PFSK-1 (cell line): Measurements from ENCODE around the gene ADGRE1.

Source experiments
- FOXP2 ChIP-seq: optimal IDR thresholded peaks from 2 replicates; pipeline ENCODE3; 2011; ENCODE audit warnings: borderline replicate concordance, control low read depth, inconsistent platforms; ENCODE audit not compliant: insufficient read depth; ENCODE audit errors: extremely low read length, extremely low read depth
- POLR2AphosphoS5 ChIP-seq: IDR thresholded peaks from 2 replicates; pipeline ENCODE4 v1.6.1; 2012; ENCODE audit warnings: low read depth, mild to moderate bottlenecking, control low read depth, low read length, moderate library complexity
- REST ChIP-seq, 2 experiments: IDR thresholded peaks; 2 replicates each; pipeline versions ENCODE4 v1.6.1 to v1.8.0; 2011 to 2012; ENCODE audit warnings: low read depth in 2 of 2, low read length in 2 of 2, control low read depth in 1 of 2, inconsistent platforms in 1 of 2, mild to moderate bottlenecking in 1 of 2, moderate library complexity in 1 of 2; ENCODE audit not compliant: insufficient read depth in 1 of 2
- SIN3A ChIP-seq: IDR thresholded peaks from 2 replicates; pipeline ENCODE4 v1.6.1; 2012; ENCODE audit warnings: mild to moderate bottlenecking, low read length, moderate library complexity, borderline replicate concordance; ENCODE audit not compliant: insufficient read depth
- TAF1 ChIP-seq: IDR thresholded peaks from 2 replicates; pipeline ENCODE4 v1.6.1; 2012; ENCODE audit warnings: low read length, control low read depth, borderline replicate concordance; ENCODE audit not compliant: insufficient read depth

Gene ADGRE1

DNA sequence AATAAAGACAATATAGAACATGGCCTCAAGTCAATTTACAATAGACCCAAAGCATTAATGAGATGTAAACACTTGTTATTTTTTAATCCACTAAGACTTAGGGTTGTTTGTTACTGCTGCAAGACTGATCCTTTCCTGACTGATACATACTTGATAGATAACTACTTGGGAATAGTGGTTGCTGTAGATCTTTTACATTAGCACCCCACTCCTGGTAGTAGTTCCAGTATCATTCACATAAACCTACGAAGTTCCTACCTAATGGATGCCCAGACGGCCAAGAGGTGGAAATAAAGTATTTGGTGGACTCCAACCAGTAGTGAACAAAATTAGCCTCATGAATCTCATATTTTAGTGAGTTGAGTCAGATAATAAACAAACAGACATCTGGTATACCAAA is 26.9 kb downstream of the ADGRE1 start:
- no peak for TF ChIP-seq POLR2AphosphoS5
- TF ChIP-seq REST (IDR thresholded peaks at IDR 0.05; ENCODE audit: insufficient read depth in 1 of 2, low read depth in 2 of 2, low read length in 2 of 2): no peak
- no peak for TF ChIP-seq TAF1
- TF ChIP-seq SIN3A: no peak
- TF ChIP-seq FOXP2: no peak

DNA sequence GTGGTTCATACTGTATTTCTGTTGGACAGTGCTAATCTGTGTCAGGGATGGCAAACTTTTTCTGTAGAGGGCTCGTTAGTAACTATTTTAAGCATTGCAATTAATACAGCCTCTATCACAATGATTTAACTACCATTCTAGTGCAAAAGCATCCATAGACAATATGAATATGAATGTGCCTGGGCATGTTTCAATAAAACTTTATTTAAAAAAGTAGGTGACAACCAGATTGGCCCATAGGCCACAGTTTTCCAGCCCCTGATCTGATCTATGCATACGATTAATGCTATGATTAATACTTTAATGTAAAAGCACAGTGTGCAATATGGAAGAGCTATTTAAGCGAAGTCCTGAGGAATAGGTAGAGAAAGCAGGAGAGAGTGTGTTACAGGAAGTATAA is 29.6 kb downstream of the ADGRE1 start:
- no peak for TF ChIP-seq REST (IDR thresholded peaks at IDR 0.05; ENCODE audit: insufficient read depth in 1 of 2, low read depth in 2 of 2, low read length in 2 of 2)

- no peak for TF ChIP-seq SIN3A
- TF ChIP-seq FOXP2: no peak
- TF ChIP-seq POLR2AphosphoS5: no peak
- no peak for TF ChIP-seq TAF1
- no peak for TF ChIP-seq REST (IDR thresholded peaks at IDR 0.05; ENCODE audit: insufficient read depth in 1 of 2, low read depth in 2 of 2, low read length in 2 of 2)
These were observed 38.0 kb downstream of the ADGRE1 start for GRCh38 chr19:6925386-6925785.

DNA sequence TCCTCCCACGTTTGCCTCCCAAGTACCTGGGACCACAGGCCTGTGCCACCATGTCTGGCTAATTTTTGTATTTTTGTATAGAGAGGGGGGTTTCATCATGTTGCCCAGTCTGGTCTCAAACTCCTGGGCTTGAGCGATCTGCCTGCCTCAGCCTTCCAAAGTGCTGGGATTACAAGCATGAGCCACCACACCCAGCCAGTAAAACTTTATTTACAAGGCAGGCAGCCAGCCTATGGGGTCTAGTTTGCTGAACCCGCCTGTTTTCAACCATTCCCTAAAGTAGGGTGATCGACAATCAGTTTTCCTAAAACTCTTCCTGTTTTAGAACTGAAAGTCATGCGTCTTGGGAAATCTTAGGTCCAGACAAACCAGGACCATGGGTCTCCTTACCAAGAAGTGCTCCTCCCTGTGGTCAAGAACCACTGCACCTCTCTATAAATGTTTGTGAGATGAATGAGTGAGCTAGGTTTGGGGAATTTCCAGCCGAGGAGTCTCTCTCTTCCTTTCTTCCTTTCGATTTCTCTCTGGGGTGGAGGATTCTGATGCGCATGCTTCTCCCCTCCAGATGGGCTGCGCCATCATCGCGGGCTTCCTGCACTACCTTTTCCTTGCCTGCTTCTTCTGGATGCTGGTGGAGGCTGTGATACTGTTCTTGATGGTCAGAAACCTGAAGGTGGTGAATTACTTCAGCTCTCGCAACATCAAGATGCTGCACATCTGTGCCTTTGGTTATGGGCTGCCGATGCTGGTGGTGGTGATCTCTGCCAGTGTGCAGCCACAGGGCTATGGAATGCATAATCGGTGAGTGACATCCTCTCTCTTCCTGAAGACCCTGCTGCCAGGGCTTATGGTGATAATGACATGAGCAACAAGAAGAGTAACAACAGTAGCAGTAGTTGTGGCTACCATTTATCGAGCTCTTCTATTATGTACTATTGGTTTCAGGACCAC is 38.7 kb downstream of the ADGRE1 start:
- no peak for TF ChIP-seq POLR2AphosphoS5
- TF ChIP-seq FOXP2: no peak
- TF ChIP-seq TAF1: no peak
- no peak for TF ChIP-seq REST (IDR thresholded peaks at IDR 0.05; ENCODE audit: insufficient read depth in 1 of 2, low read depth in 2 of 2, low read length in 2 of 2)
- TF ChIP-seq SIN3A: no peak
